Psoas muscle (tissue), 8 donors: ENCODE measurements around the gene KIAA0753. TPM values are rescaled to one million over a fixed set of nuclear protein-coding genes. Genes with fewer than 3 reads are reported as not detected.

Experiments
- ATAC-seq, 4 donors: fragments of 200-7000 bp; cut with Tn5 transposase; one replicate each; pipeline ENCODE4 v1.9.1; 2020; ENCODE audit warnings: moderate library complexity in 3 of 4, mild to moderate bottlenecking in 2 of 4
- DNase-seq, 2 donors: peaks; one replicate each; pipeline ENCODE4 v3.0.0-alpha.2; 2020
- H3K27ac ChIP-seq: fragments of 200-600 bp; one replicate; pipeline ENCODE4 v1.8.0; 2022
- H3K27me3 ChIP-seq, 3 donors: fragments of 200-600 bp in 1 of 3; one replicate each; pipeline versions ENCODE4 v1.6.1 to v1.8.0; 2013 to 2022; ENCODE audit warnings: low read length in 2 of 3, mild to moderate bottlenecking in 2 of 3, moderate library complexity in 1 of 3; ENCODE audit not compliant: insufficient read depth in 3 of 3
- H3K36me3 ChIP-seq, 2 donors: fragments of 200-600 bp in 1 of 2; one replicate each; pipeline versions ENCODE4 v1.6.1 to v1.8.0; 2013 to 2022; ENCODE audit warnings: low read depth in 1 of 2, mild to moderate bottlenecking in 1 of 2, moderate library complexity in 1 of 2; ENCODE audit not compliant: insufficient read depth in 1 of 2
- H3K4me1 ChIP-seq: fragments of 200-600 bp; one replicate; pipeline ENCODE4 v1.8.0; 2022
- H3K4me3 ChIP-seq: fragments of 200-600 bp; one replicate; pipeline ENCODE4 v1.8.0; 2022; ENCODE audit warnings: mild to moderate bottlenecking
- H3K9me3 ChIP-seq: fragments of 200-600 bp; one replicate; pipeline ENCODE4 v1.8.0; 2022
- WGBS, 3 donors: extraction: QIAGEN DNeasy Blood & Tissue Kit; methylation state at CpG; one replicate each; pipeline versions ENCODE4 v1.1.6 to v1.1.7; 2013; 5-methylcytosine and 5-hydroxymethylcytosine counted together
- intact Hi-C, 2 donors: fragments of 100-400 bp; cut with DNase I; formaldehyde crosslinking; loops; one replicate each; pipeline versions ENCODE4 v1.11.0 to v1.14.2; 2022
- polyA plus RNA-seq, 3 donors: library from polyadenylated mRNA; stranded (reverse); fragments of 200-250 nt; gene quantifications; one replicate each; pipeline ENCODE4 v1.2.3, GENCODE V29; 2013
- total RNA-seq, 4 donors: library from RNA; stranded (reverse); fragmentation: NEBNext Ultra II Directional in 2 of 4; extraction: Animal tissue kit (Norgen Biotek cat#: 25700) in 2 of 4; gene quantifications; one replicate each; pipeline versions ENCODE4 v1.2.1 to v1.2.4, GENCODE V29; 2021 to 2023
- TF ChIP-seq, protein P1 (sequence below): fragments of 200-600 bp; IDR thresholded peaks from one replicate; pipeline ENCODE4 v1.8.0; 2022; ENCODE audit warnings: antibody characterized with exemption
- donor health status: healthy with polysubstance abuse.
- donor health status: DM: no; HTN: no; CAD: no; lungs with moderate emphysema.
- donor health status: Bipolar disorder and iron deficiency.
- donor health status: healthy.
- donor health status: DM: yes; HTN: yes; CAD: no.
- donor health status: DM: no; HTN: no; CAD: no.
- donor health status: DM: no; HTN: no; CAD: no.
- donor health status: DM: yes; HTN: yes; CAD: no.

Gene KIAA0753
- total and polyA plus RNA-seq, 7 donors: 2.4 to 4.7 (median 3.0) TPM

DNA sequence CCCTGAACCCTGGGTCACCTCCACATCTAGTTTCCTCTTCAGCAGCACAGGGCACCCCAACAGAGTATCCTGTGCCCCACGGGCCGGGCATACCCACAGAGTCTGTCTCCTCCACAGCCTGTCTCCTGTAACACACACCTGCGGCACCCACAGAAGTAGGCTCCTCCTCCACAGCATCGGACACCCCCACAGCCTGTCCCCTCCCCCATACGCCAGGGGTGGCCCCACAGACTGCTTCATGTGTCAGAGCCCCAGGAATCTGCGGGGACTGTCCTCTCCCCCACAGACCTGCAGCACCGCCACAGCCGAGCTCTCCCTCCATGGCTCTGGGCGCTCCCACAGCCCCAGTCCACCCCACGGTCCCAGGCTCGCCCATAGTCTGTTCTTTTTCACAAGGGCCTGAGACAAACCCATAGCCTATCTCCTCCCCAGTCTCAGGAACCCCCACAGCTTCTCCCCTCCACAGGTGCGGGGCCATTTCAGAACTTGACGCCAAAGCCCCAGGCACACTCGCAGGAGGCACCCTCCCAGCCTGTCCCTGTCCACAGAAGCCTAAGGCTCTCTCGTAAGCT, 1.4 kb downstream of the KIAA0753 start:
- no peaks in the 10 kb centered on the region for H3K9me3 ChIP-seq
- TF ChIP-seq, protein P1, sequence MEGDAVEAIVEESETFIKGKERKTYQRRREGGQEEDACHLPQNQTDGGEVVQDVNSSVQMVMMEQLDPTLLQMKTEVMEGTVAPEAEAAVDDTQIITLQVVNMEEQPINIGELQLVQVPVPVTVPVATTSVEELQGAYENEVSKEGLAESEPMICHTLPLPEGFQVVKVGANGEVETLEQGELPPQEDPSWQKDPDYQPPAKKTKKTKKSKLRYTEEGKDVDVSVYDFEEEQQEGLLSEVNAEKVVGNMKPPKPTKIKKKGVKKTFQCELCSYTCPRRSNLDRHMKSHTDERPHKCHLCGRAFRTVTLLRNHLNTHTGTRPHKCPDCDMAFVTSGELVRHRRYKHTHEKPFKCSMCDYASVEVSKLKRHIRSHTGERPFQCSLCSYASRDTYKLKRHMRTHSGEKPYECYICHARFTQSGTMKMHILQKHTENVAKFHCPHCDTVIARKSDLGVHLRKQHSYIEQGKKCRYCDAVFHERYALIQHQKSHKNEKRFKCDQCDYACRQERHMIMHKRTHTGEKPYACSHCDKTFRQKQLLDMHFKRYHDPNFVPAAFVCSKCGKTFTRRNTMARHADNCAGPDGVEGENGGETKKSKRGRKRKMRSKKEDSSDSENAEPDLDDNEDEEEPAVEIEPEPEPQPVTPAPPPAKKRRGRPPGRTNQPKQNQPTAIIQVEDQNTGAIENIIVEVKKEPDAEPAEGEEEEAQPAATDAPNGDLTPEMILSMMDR: no peak
- WGBS, 3 donors: 49 to 63% (median 53%) methylated on average over 14 to 15 of the region's 15 CpGs
- DNase-seq: no peak
- H3K36me3 ChIP-seq: peaks cover 5 to 24% of the 10 kb centered on the region in 2 donors
- no peak for ATAC-seq
- H3K4me1 ChIP-seq: peaks cover 13% of the 10 kb centered on the region
- intact Hi-C loops: no loop called here
- H3K27ac ChIP-seq: no peak overlapping the region
- H3K4me3 ChIP-seq: peak overlapping the region; percentile 80
- H3K27me3 ChIP-seq: no peaks in the 10 kb centered on the region

DNA sequence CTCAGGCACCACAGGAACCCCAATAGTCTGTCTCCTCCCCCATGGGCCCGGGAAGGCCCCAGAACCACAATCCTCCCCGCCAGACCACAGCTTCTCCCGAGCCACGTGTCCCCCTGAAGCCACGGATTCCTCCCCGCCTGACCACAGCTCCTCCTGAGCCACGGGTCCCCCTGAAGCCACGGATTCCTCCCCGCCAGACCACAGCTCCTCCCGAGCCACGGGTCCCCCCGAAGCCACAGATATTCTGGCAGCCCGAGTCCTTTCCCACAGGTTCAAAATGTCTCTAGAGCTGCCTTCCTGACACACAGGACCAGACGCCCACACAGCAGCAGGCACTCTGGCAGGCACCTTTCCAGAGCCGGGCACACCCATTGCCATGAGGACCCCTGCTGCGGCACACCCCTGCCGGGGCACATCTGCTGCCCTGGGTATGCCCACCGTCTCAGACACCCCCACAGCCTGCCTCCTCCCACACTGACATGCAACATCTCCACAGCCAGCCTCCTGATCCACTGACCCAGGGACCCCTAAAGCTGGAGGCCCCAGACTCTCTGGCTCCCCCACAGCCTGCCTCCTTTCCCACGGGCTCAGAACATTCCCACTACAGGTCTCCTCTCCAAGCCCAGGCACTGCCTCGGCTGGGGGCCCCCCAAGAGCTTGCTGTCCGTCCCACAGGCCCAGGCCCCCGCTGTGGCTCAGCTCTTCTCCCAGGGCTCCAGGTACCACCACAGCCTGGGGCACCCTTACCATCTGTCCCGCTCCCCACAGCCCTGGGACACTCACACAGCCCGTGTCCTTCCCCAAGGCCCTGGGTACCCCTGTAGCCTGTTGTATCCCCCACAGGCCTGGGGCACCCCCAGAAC, 2.2 kb downstream of the KIAA0753 start:
- TF ChIP-seq, protein P1: no peak
- intact Hi-C loops: no loop called here
- ATAC-seq (no peak), DNase-seq (no peak)
- H3K4me1 ChIP-seq: peaks cover 13% of the 10 kb centered on the region
- H3K9me3 ChIP-seq: no peaks in the 10 kb centered on the region
- no peaks in the 10 kb centered on the region for H3K27me3 ChIP-seq
- no peak overlapping the region for H3K27ac ChIP-seq
- H3K4me3 ChIP-seq: no peak overlapping the region
- WGBS, 3 donors: 80 to 81% (median 80%) methylated on average over 23 to 24 of the region's 24 CpGs
- H3K36me3 ChIP-seq: peaks cover 0 to 24% of the 10 kb centered on the region in 2 donors

DNA sequence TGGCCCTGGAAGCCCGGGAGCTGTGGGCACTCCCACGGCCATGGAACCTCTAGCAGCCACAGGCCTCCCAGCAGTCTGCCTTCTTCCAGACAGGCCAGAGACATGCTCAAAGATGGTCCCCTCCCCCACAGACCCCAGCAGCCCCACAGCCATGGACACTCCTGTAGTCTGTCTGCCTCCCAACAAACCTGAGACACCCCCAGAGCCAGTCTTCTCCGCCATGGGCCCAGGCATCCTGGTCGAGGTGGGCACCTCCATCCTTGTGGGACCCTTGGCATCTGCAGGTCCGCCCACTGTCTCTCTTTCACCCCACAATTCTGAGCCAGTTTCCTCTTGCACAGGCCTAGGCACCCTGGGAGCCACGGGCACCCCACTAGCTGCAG, 3.1 kb downstream of the KIAA0753 start:
- H3K27me3 ChIP-seq: no peaks in the 10 kb centered on the region
- whole genome bisulfite sequencing, 3 donors: 89 to 97% (median 90%) methylated on average over 4 to 6 of the region's 6 CpGs
- no peak overlapping the region for H3K4me3 ChIP-seq
- intact Hi-C loops: no loop called here
- TF ChIP-seq, protein P1: no peak
- no peak for ATAC-seq
- DNase-seq: no peak
- peaks cover 0 to 24% of the 10 kb centered on the region in 2 donors for H3K36me3 ChIP-seq
- H3K4me1 ChIP-seq: peaks cover 13% of the 10 kb centered on the region
- H3K27ac ChIP-seq: no peak overlapping the region
- no peaks in the 10 kb centered on the region for H3K9me3 ChIP-seq

DNA sequence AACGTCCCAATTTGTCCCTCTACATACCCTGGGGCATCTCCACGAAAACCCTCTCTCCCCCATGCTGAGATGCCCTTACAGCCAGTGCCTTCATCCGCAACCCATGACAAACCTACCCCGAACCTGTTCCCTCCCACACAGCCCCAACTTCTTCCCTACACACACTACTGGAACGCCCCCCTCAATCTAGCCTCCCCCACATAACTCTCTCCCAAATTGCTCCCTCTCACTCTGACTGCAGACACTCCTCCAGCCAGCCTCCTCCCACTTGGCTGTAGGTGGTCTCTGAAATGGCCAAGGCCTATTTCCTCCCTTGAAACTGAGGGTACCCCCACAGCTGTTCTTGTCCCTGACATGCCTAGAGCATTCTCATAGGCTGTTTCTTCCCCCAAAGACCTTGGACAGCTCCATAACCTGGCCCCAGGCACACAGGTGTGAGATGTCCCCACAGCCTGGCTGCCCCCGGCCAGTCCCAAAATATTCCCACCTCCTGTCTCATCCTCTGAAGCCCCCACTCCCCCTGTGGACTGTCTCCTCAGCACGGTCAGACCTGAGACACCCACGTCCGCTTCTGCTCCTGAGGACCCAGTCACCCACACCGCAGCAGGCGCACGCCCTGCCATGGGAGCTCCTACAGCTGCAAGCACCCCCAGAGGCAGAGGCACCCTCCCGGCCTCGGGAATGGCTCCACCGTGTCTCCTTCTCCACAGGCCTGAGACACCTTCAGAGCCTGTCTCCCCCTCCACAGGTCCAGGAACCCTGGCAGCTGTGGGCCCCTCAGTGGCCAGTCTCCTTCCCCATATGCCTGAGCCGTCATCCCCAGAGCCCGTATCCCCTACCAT, 3.7 kb downstream of the KIAA0753 start:
- Histone ChIP-seq H3K27me3 (no peaks in the 10 kb centered on the region), H3K27ac (no peak overlapping the region), H3K4me3 (no peak overlapping the region), H3K9me3 (no peaks in the 10 kb centered on the region), H3K36me3 (peaks cover 0 to 29% of the 10 kb centered on the region in 2 donors), H3K4me1 (peaks cover 11% of the 10 kb centered on the region)
- intact Hi-C loops: no loop called here
- DNase-seq (no peak), ATAC-seq (no peak)
- 89 to 91% (median 89%) methylated on average over 17 of the region's 17 CpGs for WGBS, 3 donors
- TF ChIP-seq, protein P1: no peak
